Iris pigment epithelial cell (primary cell): ENCODE data around the gene ZNF512B.
"Not testable (repeated sequence)": the region's sequence is repeated elsewhere in the genome, so short reads cannot be mapped to it uniquely, and the experiment has no call there.

Source experiments
- DNase-seq: peaks from one replicate; pipeline ENCODE4 v3.0.0-alpha.2; 2011; ENCODE audit warnings: low read depth

ZNF512B gene

GRCh38 chr20:63978319-63979228 is 8.8 kb upstream of the ZNF512B start:
- DNase-seq: peak; percentile 47

- peak; percentile 85 for DNase-seq
Measured at GRCh38 chr20:63977739-63978276, 8.1 kb upstream of the ZNF512B start.

- no peak for DNase-seq
Measured at GRCh38 chr20:63976980-63977738, 7.4 kb upstream of the ZNF512B start.

GRCh38 chr20:63976511-63976910 is 6.8 kb upstream of the ZNF512B start:
- not testable (repeated sequence) for DNase-seq

GRCh38 chr20:63974402-63975200 is 4.9 kb upstream of the ZNF512B start:
- DNase-seq: no peak

- peak; percentile 78 for DNase-seq
Measured at GRCh38 chr20:63973636-63974401, 4.1 kb upstream of the ZNF512B start.

- DNase-seq: no peak
Measured at GRCh38 chr20:63973160-63973479, 3.4 kb upstream of the ZNF512B start.

GRCh38 chr20:63972312-63973159 is 2.8 kb upstream of the ZNF512B start:
- no peak for DNase-seq

- not testable (repeated sequence) for DNase-seq
Measured at GRCh38 chr20:63971960-63972311, 2.2 kb upstream of the ZNF512B start.

- DNase-seq: no peak
Measured at GRCh38 chr20:63970714-63971431, 1.1 kb upstream of the ZNF512B start.

GRCh38 chr20:63968928-63969760 is 586 bp downstream of the ZNF512B start:
- DNase-seq: no peak

GRCh38 chr20:63968136-63968927 is 1.4 kb downstream of the ZNF512B start:
- no peak for DNase-seq

- DNase-seq: no peak
Measured at GRCh38 chr20:63967330-63968135, 2.2 kb downstream of the ZNF512B start.

- DNase-seq: no peak
Measured at GRCh38 chr20:63966944-63967322, 2.8 kb downstream of the ZNF512B start.

- no peak for DNase-seq
Measured at GRCh38 chr20:63966172-63966943, 3.4 kb downstream of the ZNF512B start.

GRCh38 chr20:63964412-63964811 is 5.3 kb downstream of the ZNF512B start:
- DNase-seq: no peak
